Stomach (tissue), 9 donors: ENCODE data around the gene CNRIP1. TPM values are rescaled to one million over a fixed set of nuclear protein-coding genes. Genes with fewer than 3 reads are reported as not detected.

Experiments used
- DNase-seq, 2 donors: peaks; one replicate each; pipeline versions ENCODE4 v3.0.0 to v3.0.0-alpha.2; 2013 to 2019
- H3K27ac ChIP-seq, 5 donors: fragments of 200-600 bp in 4 of 5; sonication (generic) in 4 of 5; one replicate each; pipeline ENCODE4 v1.5.1; 2013 to 2019; ENCODE audit warnings: mild to moderate bottlenecking in 1 of 5, moderate library complexity in 1 of 5
- H3K27me3 ChIP-seq, 3 donors: fragments of 200-600 bp; sonication (generic); one replicate each; pipeline ENCODE4 v1.5.1; 2017 to 2019; ENCODE audit warnings: mixed run types in 1 of 3
- H3K36me3 ChIP-seq, 4 donors: fragments of 200-600 bp; sonication (generic); 1 replicate in 3 of 4; 2 replicates in 1 of 4; pipeline ENCODE4 v1.5.1; 2016 to 2019
- H3K4me1 ChIP-seq, 4 donors: fragments of 200-600 bp; sonication (generic); one replicate each; pipeline ENCODE4 v1.5.1; 2016 to 2019
- H3K4me3 ChIP-seq, 4 donors: fragments of 200-600 bp; sonication (generic) in 3 of 4; one replicate each; pipeline ENCODE4 v1.5.1; 2016 to 2019; ENCODE audit warnings: mild to moderate bottlenecking in 1 of 4
- H3K9me3 ChIP-seq, 4 donors: fragments of 200-600 bp; sonication (generic); one replicate each; pipeline ENCODE4 v1.5.1; 2016 to 2019
- CTCF ChIP-seq, 7 experiments: fragments of 450-650 bp in 4 of 7; fragments of 200-600 bp in 3 of 7; sonication (generic) in 3 of 7; IDR thresholded peaks; one replicate each; pipeline ENCODE4 v1.5.1; 2016 to 2019; ENCODE audit warnings: antibody characterized with exemption in 7 of 7, control low read depth in 2 of 7, mild to moderate bottlenecking in 1 of 7
- EP300 ChIP-seq: sonication (generic); formaldehyde crosslinking; IDR thresholded peaks from one replicate; pipeline ENCODE4 v1.6.1; 2017; ENCODE audit warnings: antibody characterized with exemption
- POLR2A ChIP-seq, 4 donors: fragments of 450-650 bp; IDR thresholded peaks; one replicate each; pipeline ENCODE4 v1.6.1; 2016; ENCODE audit warnings: antibody characterized with exemption in 4 of 4, control low read depth in 2 of 4, mild to moderate bottlenecking in 1 of 4, moderate library complexity in 1 of 4
- POLR2AphosphoS5 ChIP-seq, 3 donors: sonication (generic); formaldehyde crosslinking; IDR thresholded peaks; one replicate each; pipeline ENCODE4 v1.6.1; 2016; ENCODE audit warnings: antibody characterized with exemption in 3 of 3
- WGBS, 5 donors: extraction: QIAGEN DNeasy Blood & Tissue Kit in 3 of 5; methylation state at CpG; one replicate each; pipeline versions ENCODE4 v1.1.5 to v1.1.7; 2013 to 2018; 5-methylcytosine and 5-hydroxymethylcytosine counted together
- intact Hi-C: fragments of 100-400 bp; cut with DNase I; formaldehyde crosslinking; loops from one replicate; pipeline ENCODE4 v1.15.1; 2023; ENCODE audit warnings: low total_unique reads
- polyA plus RNA-seq, 3 donors: library from polyadenylated mRNA; stranded (reverse); fragments of 200-250 nt; gene quantifications; one replicate each; pipeline ENCODE4 v1.2.3, GENCODE V29; 2013
- total RNA-seq, 5 donors: library from RNA; depleted of rRNA; stranded (reverse); fragments of >200 nt; gene quantifications; one replicate each; pipeline versions ENCODE4 v1.1.0 to v1.2.3, GENCODE V29; 2014 to 2016
- donor health status: healthy with polysubstance abuse.
- donor health status: Bipolar disorder and iron deficiency.
- donor health status: healthy.

Gene CNRIP1
- total and polyA plus RNA-seq, 8 donors, result 6.2 to 107 (median 21.4) TPM; not detected in 1

GRCh38 chr2:68294913-68295312, 24.8 kb downstream of the CNRIP1 start:
- WGBS, 5 donors, result 30 to 60% (median 50%) methylated on average over 2 of the region's 2 CpGs
- TF ChIP-seq POLR2A (IDR thresholded peaks at IDR 0.05) (no peak), POLR2AphosphoS5 (IDR thresholded peaks at IDR 0.05) (no peak), CTCF (IDR thresholded peaks at IDR 0.05) (no peak), EP300 (no peak)
- Histone ChIP-seq H3K4me3 (no peak overlapping the region), H3K9me3 (no peaks in the 10 kb centered on the region), H3K27ac (no peak overlapping the region), H3K36me3 (peaks cover 0 to 3% (median 0%) of the 10 kb centered on the region in 4 donors), H3K4me1 (peaks cover 0 to 11% (median 0%) of the 10 kb centered on the region in 4 donors), H3K27me3 (no peaks in the 10 kb centered on the region)
- intact Hi-C loops, result no loop called here
- no peak for DNase-seq

- intact Hi-C loops, result no loop called here
- H3K4me3 ChIP-seq, result no peak overlapping the region
- no peak for DNase-seq
- H3K36me3 ChIP-seq, result no peaks in the 10 kb centered on the region
- no peaks in the 10 kb centered on the region for H3K9me3 ChIP-seq
- TF ChIP-seq POLR2AphosphoS5 (IDR thresholded peaks at IDR 0.05) (no peak), EP300 (no peak), CTCF (IDR thresholded peaks at IDR 0.05) (no peak), POLR2A (IDR thresholded peaks at IDR 0.05) (no peak)
- WGBS, 5 donors, result 85 to 95% (median 92%) methylated on average over 3 of the region's 3 CpGs
- no peak overlapping the region for H3K27ac ChIP-seq
- H3K4me1 ChIP-seq, result peaks cover 0 to 11% (median 0%) of the 10 kb centered on the region in 4 donors
- H3K27me3 ChIP-seq, result no peaks in the 10 kb centered on the region
Measured at GRCh38 chr2:68294187-68294586, 25.6 kb downstream of the CNRIP1 start.

GRCh38 chr2:68293755-68294154, 26.0 kb downstream of the CNRIP1 start:
- no peaks in the 10 kb centered on the region for H3K9me3 ChIP-seq
- no peaks in the 10 kb centered on the region for H3K27me3 ChIP-seq
- H3K4me1 ChIP-seq, result peaks cover 0 to 13% (median under 1%) of the 10 kb centered on the region in 4 donors
- no peak for TF ChIP-seq EP300
- no peak for TF ChIP-seq POLR2AphosphoS5 (IDR thresholded peaks at IDR 0.05)
- no peak for TF ChIP-seq POLR2A (IDR thresholded peaks at IDR 0.05)
- no peak for TF ChIP-seq CTCF (IDR thresholded peaks at IDR 0.05)
- no peak overlapping the region for H3K27ac ChIP-seq
- no peak for DNase-seq
- H3K36me3 ChIP-seq, result no peaks in the 10 kb centered on the region
- 79 to 85% (median 80%) methylated on average over 6 of the region's 6 CpGs for WGBS, 5 donors
- H3K4me3 ChIP-seq, result no peak overlapping the region
- intact Hi-C loops, result no loop called here

- H3K27ac ChIP-seq, result no peak overlapping the region
- H3K27me3 ChIP-seq, result no peaks in the 10 kb centered on the region
- TF ChIP-seq CTCF (IDR thresholded peaks at IDR 0.05), result no peak
- TF ChIP-seq POLR2A (IDR thresholded peaks at IDR 0.05), result no peak
- TF ChIP-seq EP300, result no peak
- no peak for TF ChIP-seq POLR2AphosphoS5 (IDR thresholded peaks at IDR 0.05)
- H3K4me1 ChIP-seq, result peaks cover 0 to 20% (median 6%) of the 10 kb centered on the region in 4 donors
- DNase-seq, result no peak
- no peak overlapping the region for H3K4me3 ChIP-seq
- no peaks in the 10 kb centered on the region for H3K36me3 ChIP-seq
- intact Hi-C loops, result no loop called here
- no peaks in the 10 kb centered on the region for H3K9me3 ChIP-seq
- WGBS, 5 donors, result 86 to 96% (median 91%) methylated on average over 4 of the region's 4 CpGs
Measured at GRCh38 chr2:68293024-68293423, 26.7 kb downstream of the CNRIP1 start.
